Gastroesophageal sphincter (tissue), 4 donors: ENCODE data around the gene FREM3. TPM values are rescaled to one million over a fixed set of nuclear protein-coding genes. Genes with fewer than 3 reads are reported as not detected.
"Not testable (repeated sequence)": the region's sequence is repeated elsewhere in the genome, so short reads cannot be mapped to it uniquely, and the experiment has no call there.

Source experiments
- ATAC-seq: fragments of 150-250 bp; one replicate; pipeline ENCODE4 v1.9.1; 2016; ENCODE audit warnings: mild to moderate bottlenecking, moderate library complexity
- H3K27ac ChIP-seq, 4 donors: fragments of 200-600 bp; sonication (generic) in 3 of 4; 1 replicate in 3 of 4; 2 replicates in 1 of 4; pipeline ENCODE4 v1.5.1; 2016 to 2019
- H3K27me3 ChIP-seq: fragments of 200-600 bp; sonication (generic); one replicate; pipeline ENCODE4 v1.5.1; 2019
- H3K36me3 ChIP-seq, 2 donors: fragments of 200-600 bp; sonication (generic); one replicate each; pipeline ENCODE4 v1.5.1; 2019; ENCODE audit warnings: control low read depth in 1 of 2
- H3K4me1 ChIP-seq, 3 donors: fragments of 200-600 bp; sonication (generic); 1 replicate in 2 of 3; 2 replicates in 1 of 3; pipeline ENCODE4 v1.5.1; 2016 to 2019; ENCODE audit warnings: control low read depth in 2 of 3
- H3K4me3 ChIP-seq, 2 donors: fragments of 200-600 bp; sonication (generic); one replicate each; pipeline ENCODE4 v1.5.1; 2019; ENCODE audit warnings: mild to moderate bottlenecking in 1 of 2, moderate library complexity in 1 of 2
- H3K9me3 ChIP-seq, 3 donors: fragments of 200-600 bp; sonication (generic); one replicate each; pipeline ENCODE4 v1.5.1; 2017 to 2019; ENCODE audit warnings: control low read depth in 2 of 3
- EP300 ChIP-seq: sonication (generic); formaldehyde crosslinking; IDR thresholded peaks from one replicate; pipeline ENCODE4 v1.6.1; 2017; ENCODE audit warnings: antibody characterized with exemption, mild to moderate bottlenecking
- POLR2A ChIP-seq, 2 donors: fragments of 450-650 bp; IDR thresholded peaks; one replicate each; pipeline ENCODE4 v1.6.1; 2017; ENCODE audit warnings: antibody characterized with exemption in 2 of 2, mild to moderate bottlenecking in 2 of 2, moderate library complexity in 1 of 2
- POLR2AphosphoS5 ChIP-seq: sonication (generic); formaldehyde crosslinking; IDR thresholded peaks from one replicate; pipeline ENCODE4 v1.6.1; 2017; ENCODE audit warnings: antibody characterized with exemption
- WGBS, 2 donors: methylation state at CpG; one replicate each; pipeline ENCODE4 v1.1.5; 2018; ENCODE audit warnings: low coverage in 1 of 2; 5-methylcytosine and 5-hydroxymethylcytosine counted together
- total RNA-seq, 4 donors: library from RNA; depleted of rRNA; stranded (reverse); fragments of >200 nt; gene quantifications; one replicate each; pipeline ENCODE4 v1.1.0, GENCODE V29; 2016
- TF ChIP-seq, protein P1 (sequence below), 4 experiments: fragments of 200-600 bp in 2 of 4; fragments of 450-650 bp in 2 of 4; sonication (generic) in 1 of 4; IDR thresholded peaks; one replicate each; pipeline ENCODE4 v1.5.1; 2017 to 2019; ENCODE audit warnings: antibody characterized with exemption in 4 of 4, mild to moderate bottlenecking in 2 of 4, moderate library complexity in 2 of 4

Gene FREM3
- total RNA-seq, 4 donors from 2014 or later: under 0.01 TPM; not detected in 3

DNA sequence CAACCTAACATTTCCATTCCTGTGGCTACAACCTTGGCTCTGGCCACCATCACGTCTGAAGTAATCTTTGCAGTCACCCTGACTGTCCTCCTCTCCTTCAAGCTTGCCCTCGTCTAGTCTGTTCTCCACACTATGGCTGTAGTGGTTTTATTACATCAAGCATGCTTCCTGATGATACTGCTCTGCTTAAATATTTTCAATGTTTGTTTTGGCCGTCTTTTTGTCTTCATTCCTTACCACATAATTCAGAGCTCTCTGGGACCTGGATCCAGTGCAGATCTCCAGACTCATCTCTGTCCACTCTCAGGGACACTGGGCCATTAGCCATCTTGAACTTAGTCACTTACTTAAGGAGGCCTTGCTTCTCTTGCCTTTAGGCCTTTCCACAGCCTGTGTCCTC lies 27.7 kb upstream of the FREM3 start:
- no peaks in the 10 kb centered on the region for H3K36me3 ChIP-seq
- H3K27ac ChIP-seq: no peak overlapping the region
- no peak overlapping the region for H3K4me3 ChIP-seq
- no peak for TF ChIP-seq POLR2AphosphoS5
- no peak for TF ChIP-seq POLR2A (IDR thresholded peaks at IDR 0.05)
- WGBS, 2 donors: 51 to 53% methylated on average over 3 of the region's 3 CpGs
- no peaks in the 10 kb centered on the region for H3K9me3 ChIP-seq
- peaks cover 0 to 4% (median 0%) of the 10 kb centered on the region in 3 donors for H3K4me1 ChIP-seq
- H3K27me3 ChIP-seq: no peaks in the 10 kb centered on the region
- no peak for ATAC-seq

DNA sequence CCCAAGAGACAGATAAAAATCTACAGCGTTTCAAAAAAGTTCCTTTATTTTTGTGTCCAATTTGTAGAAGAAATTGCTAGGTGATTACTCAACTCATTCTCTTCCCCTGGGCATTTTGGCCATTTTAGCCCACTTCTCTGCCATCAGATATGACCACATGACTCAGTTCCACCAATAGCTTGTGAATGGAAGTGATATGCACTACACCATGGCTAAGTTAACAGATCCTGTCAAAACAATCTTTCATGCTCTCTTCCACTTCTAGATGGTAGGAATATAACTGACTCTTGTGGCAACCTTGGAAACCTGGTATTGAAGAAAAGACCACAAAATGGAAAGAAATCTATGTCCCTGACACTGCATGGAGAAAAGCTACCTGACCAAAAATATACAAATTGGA lies 26.2 kb upstream of the FREM3 start:
- 75 to 80% methylated on average over 1 of the region's 1 CpG for WGBS, 2 donors
- Histone ChIP-seq H3K36me3 (no peaks in the 10 kb centered on the region), H3K9me3 (no peaks in the 10 kb centered on the region), H3K27me3 (no peaks in the 10 kb centered on the region), H3K27ac (no peak overlapping the region), H3K4me3 (no peak overlapping the region), H3K4me1 (peaks cover 0 to 1% (median 0%) of the 10 kb centered on the region in 3 donors)
- no peak for ATAC-seq
- TF ChIP-seq POLR2AphosphoS5 (no peak), POLR2A (IDR thresholded peaks at IDR 0.05) (no peak), EP300 (no peak)
- TF ChIP-seq, protein P1, sequence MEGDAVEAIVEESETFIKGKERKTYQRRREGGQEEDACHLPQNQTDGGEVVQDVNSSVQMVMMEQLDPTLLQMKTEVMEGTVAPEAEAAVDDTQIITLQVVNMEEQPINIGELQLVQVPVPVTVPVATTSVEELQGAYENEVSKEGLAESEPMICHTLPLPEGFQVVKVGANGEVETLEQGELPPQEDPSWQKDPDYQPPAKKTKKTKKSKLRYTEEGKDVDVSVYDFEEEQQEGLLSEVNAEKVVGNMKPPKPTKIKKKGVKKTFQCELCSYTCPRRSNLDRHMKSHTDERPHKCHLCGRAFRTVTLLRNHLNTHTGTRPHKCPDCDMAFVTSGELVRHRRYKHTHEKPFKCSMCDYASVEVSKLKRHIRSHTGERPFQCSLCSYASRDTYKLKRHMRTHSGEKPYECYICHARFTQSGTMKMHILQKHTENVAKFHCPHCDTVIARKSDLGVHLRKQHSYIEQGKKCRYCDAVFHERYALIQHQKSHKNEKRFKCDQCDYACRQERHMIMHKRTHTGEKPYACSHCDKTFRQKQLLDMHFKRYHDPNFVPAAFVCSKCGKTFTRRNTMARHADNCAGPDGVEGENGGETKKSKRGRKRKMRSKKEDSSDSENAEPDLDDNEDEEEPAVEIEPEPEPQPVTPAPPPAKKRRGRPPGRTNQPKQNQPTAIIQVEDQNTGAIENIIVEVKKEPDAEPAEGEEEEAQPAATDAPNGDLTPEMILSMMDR (IDR thresholded peaks at IDR 0.05): no peak

DNA sequence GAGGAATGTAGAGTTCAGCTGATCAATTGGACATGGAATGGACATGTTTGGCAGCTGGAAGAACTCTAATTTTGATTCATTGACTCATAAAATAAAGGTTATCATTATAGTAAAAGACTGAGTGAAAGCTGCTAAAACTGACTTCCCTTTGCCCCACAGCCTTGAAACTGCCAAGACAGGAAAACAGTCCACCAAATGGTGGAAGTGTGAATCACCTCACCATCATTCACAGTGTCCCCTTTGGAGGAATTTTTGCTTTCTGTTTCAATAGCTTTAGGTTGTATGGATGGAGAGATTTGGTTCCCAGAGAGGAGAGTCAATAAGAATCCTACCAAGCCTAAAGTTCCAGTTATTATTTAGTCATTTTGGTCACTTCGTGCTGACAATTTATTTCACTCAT lies 20.8 kb upstream of the FREM3 start:
- TF ChIP-seq, protein P1 (IDR thresholded peaks at IDR 0.05): no peak
- TF ChIP-seq POLR2AphosphoS5 (no peak), EP300 (no peak)
- Histone ChIP-seq H3K27ac (no peak overlapping the region), H3K36me3 (no peaks in the 10 kb centered on the region), H3K4me1 (no peaks in the 10 kb centered on the region), H3K27me3 (no peaks in the 10 kb centered on the region), H3K9me3 (no peaks in the 10 kb centered on the region), H3K4me3 (no peak overlapping the region)
- ATAC-seq: no peak
- 70 to 92% methylated on average over 1 of the region's 1 CpG for WGBS, 2 donors

DNA sequence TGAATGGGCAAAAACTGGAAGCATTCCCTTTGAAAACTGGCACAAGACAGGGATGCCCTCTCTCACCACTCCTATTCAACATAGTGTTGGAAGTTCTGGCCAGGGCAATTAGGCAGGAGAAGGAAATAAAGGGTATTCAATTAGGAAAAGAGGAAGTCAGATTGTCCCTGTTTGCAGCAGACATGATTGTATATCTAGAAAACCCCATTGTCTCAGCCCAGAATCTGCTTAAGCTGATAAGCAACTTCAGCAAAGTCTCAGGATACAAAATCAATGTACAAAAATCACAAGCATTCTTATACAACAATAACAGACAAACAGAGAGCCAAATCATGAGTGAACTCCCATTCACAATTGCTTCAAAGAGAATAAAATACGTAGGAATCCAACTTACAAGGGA lies 18.3 kb upstream of the FREM3 start:
- H3K4me1 ChIP-seq: not testable (repeated sequence)

DNA sequence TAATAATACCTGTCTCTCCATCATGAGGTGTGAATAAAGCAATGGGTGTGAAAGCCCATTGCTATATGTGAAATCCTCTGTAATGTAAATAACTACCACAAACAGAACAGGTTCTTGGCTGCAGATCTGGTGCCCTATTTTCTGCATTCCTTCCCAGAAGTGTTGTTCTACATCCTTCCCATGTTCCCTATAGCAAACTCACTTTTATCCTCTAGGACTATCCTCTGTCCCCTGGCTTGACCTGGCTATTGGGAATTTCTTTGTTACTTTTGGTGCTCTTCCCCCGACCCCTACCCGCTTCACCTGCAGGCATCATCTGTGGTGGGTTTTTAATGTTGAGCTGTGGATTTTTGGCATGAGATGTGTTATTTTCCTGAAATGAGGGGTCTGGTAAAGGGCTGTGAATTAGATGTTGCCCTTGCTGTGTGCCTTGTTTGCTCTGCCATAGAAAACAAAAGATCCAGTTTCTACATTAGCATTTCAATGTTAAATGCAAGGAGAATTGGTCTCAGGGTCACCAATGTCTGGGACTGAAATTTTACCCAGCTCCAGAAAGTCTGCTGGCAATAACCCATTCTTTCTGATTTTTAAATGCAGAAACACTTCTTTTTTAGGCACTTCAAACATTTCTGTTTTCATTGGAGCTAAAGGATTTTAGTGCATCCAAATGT lies 13.6 kb upstream of the FREM3 start:
- TF ChIP-seq POLR2A (IDR thresholded peaks at IDR 0.05): no peak
- no peak for TF ChIP-seq EP300
- TF ChIP-seq, protein P1 (IDR thresholded peaks at IDR 0.05): no peak
- no peak for TF ChIP-seq POLR2AphosphoS5
- H3K4me3 ChIP-seq: no peak overlapping the region
- H3K27ac ChIP-seq: no peak overlapping the region
- no peaks in the 10 kb centered on the region for H3K4me1 ChIP-seq
- no peaks in the 10 kb centered on the region for H3K9me3 ChIP-seq
- H3K36me3 ChIP-seq: no peaks in the 10 kb centered on the region
- no peak for ATAC-seq
- 88% methylated on average over 2 of the region's 2 CpGs; no CpG with 5 or more reads in 1 of the 2 donors for WGBS, 2 donors
- no peaks in the 10 kb centered on the region for H3K27me3 ChIP-seq

More for the DNA sequence above, 18.3 kb upstream of the FREM3 start:
- not testable (repeated sequence) for H3K4me3 ChIP-seq, H3K9me3 ChIP-seq, H3K27me3 ChIP-seq, H3K27ac ChIP-seq, H3K36me3 ChIP-seq, ATAC-seq
- no CpG with 5 or more reads among the region's 1 CpG for WGBS, 2 donors

DNA sequence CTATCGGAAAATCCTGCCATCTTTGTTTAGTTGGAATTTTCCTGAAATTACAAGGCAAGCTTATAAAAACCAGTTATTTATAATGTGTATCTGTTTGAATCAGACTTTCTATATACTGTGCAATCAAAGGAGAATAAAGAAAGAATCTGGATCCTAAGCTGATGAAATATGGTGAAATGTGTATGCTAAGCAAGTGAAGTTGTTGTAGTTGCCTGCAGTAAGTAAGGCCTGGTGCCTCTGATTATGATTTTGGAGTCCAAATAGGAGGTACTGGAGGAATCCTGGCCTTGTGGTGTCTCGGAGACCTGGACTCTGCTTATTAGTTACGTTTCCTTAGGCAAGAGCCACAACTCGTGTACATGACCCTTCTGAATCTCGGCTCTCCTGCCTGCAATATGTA lies 13.1 kb upstream of the FREM3 start:
- WGBS, 2 donors: 74 to 91% methylated on average over 3 to 5 of the region's 5 CpGs
- no peaks in the 10 kb centered on the region for H3K9me3 ChIP-seq
- ATAC-seq: no peak

More for the DNA sequence above, 13.1 kb upstream of the FREM3 start:
- H3K27me3 ChIP-seq: no peaks in the 10 kb centered on the region
- no peak for TF ChIP-seq POLR2AphosphoS5
- TF ChIP-seq EP300: no peak
- TF ChIP-seq POLR2A (IDR thresholded peaks at IDR 0.05): no peak
- TF ChIP-seq, protein P1 (IDR thresholded peaks at IDR 0.05): no peak
- H3K36me3 ChIP-seq: no peaks in the 10 kb centered on the region
- no peak overlapping the region for H3K27ac ChIP-seq
- H3K4me3 ChIP-seq: no peak overlapping the region
- no peaks in the 10 kb centered on the region for H3K4me1 ChIP-seq
